ENCODE measurements around the gene NCOA7. TPM values are rescaled to one million over a fixed set of nuclear protein-coding genes. Genes with fewer than 3 reads are reported as not detected.

NCOA7 gene
- total and polyA plus RNA-seq, 2 of the 8 experiments (the other 6 are each of a cell fraction or from before 2014, with no cell fraction given): 2.6 to 10.7 TPM

GRCh38 chr6:125953502-125953875 lies 162.7 kb downstream of the NCOA7 start:
- no peak overlapping the region for H3K14ac ChIP-seq (ENCODE audit: insufficient read length)
- no peak overlapping the region for H3K56ac ChIP-seq (replicated peaks; ENCODE audit: insufficient read length, low read depth, low read length)
- H4K20me1 ChIP-seq (replicated peaks in 1 of 2; ENCODE audit: control insufficient read depth in 1 of 2, insufficient read depth in 2 of 2, low read length in 2 of 2): no peaks in the 10 kb centered on the region
- ChIA-PET CTCF (ENCODE audit: partially characterized antibody) (interaction anchor here (0.6 to 7.3 kb wide), 60 partner anchors 9 to 800 kb away, joined by 3 to 77 read pairs (median 5); partner anchors contain the start of genes NCOA7 and TPD52L1), POLR2A (ENCODE audit: partially characterized antibody) (interaction anchor here (0.9 to 1.3 kb wide), 3 partner anchors 33 to 172 kb away, joined by 3 read pairs; partner anchors contain the start of genes NCOA7 and TRMT11)
- H2BK15ac ChIP-seq (ENCODE audit: low read length): peak overlapping the region; percentile 53; the same call in 1 of the 2 replicates
- no peak overlapping the region for H3K9ac ChIP-seq (replicated peaks in 1 of 4; ENCODE audit: extremely low read depth in 1 of 4, low read depth in 3 of 4, low read length in 3 of 4)
- no peak overlapping the region for H3K27ac ChIP-seq (ENCODE audit: low read depth, low read length)
- no peak overlapping the region for H3K4ac ChIP-seq (replicated peaks; ENCODE audit: insufficient read length, low read depth, low read length)
- DNase-seq (ENCODE audit: low read depth in 1 of 2, low spot score in 2 of 2) (peak in 1 of 2 experiments; percentile 69), FAIRE-seq (no peak)
- H3K27me3 ChIP-seq (replicated peaks in 1 of 4; ENCODE audit: control insufficient read depth in 3 of 4, extremely low read depth in 1 of 4, insufficient read depth in 3 of 4, low read length in 3 of 4): no peaks in the 10 kb centered on the region
- WGBS, 2 experiments (ENCODE audit: extremely low coverage in 1 of 2, insufficient coverage in 1 of 2, insufficient read length in 1 of 2, insufficient replicate concordance in 2 of 2, low coverage in 1 of 2, low lambda C conversion rate in 2 of 2, missing lambda C conversion rate in 1 of 2): 23% methylated on average over 11 of the region's 11 CpGs; no CpG with 5 or more reads in 1 of the 2 experiments
- H4K5ac ChIP-seq (ENCODE audit: insufficient read length, low read depth, low read length): no peak overlapping the region
- H3K36me3 ChIP-seq (ENCODE audit: control insufficient read depth in 2 of 4, insufficient read depth in 4 of 4, low read length in 3 of 4): no peaks in the 10 kb centered on the region
- no peak overlapping the region for H3K18ac ChIP-seq (ENCODE audit: extremely low read depth, low read length)
- H3K4me3 ChIP-seq (ENCODE audit: extremely low read depth in 1 of 4, insufficient read depth in 2 of 4, low read depth in 3 of 4, low read length in 4 of 4): peak overlapping the region in 3 of 4 experiments; percentile 10 to 50 (median 17); a peak in 5 of 8 replicates
- H2BK12ac ChIP-seq (ENCODE audit: low read depth, low read length): no peak overlapping the region
- no peaks in the 10 kb centered on the region; the same call in 1 of the 2 replicates for H3K23me2 ChIP-seq (ENCODE audit: low read depth, low read length)
- peak overlapping the region; percentile 94 for H4K8ac ChIP-seq (ENCODE audit: extremely low read depth, insufficient read depth, low read length)
- no peaks in the 10 kb centered on the region for H3K9me3 ChIP-seq (ENCODE audit: insufficient read depth in 2 of 2, low read depth in 1 of 2, low read length in 1 of 2)
- H2BK5ac ChIP-seq (ENCODE audit: low read depth, low read length): no peak overlapping the region
- no peaks in the 10 kb centered on the region for H3K79me1 ChIP-seq (ENCODE audit: low read depth, low read length)
- H3K4me2 ChIP-seq (ENCODE audit: insufficient read depth in 1 of 2, low read depth in 2 of 2, low read length in 2 of 2): peak overlapping the region in 1 of 2 experiments; percentile 66; a peak in 2 of 4 replicates
- H2BK20ac ChIP-seq (ENCODE audit: low read length): no peak overlapping the region
- no peak overlapping the region for H4K91ac ChIP-seq (replicated peaks; ENCODE audit: insufficient read length, low read length)
- H3K79me2 ChIP-seq (ENCODE audit: control insufficient read depth in 1 of 2, insufficient read depth in 2 of 2, low read length in 2 of 2): peaks cover 0 to 9% of the 10 kb centered on the region in 2 experiments; a peak in 1 of 4 replicates
- H3K23ac ChIP-seq (ENCODE audit: insufficient read length): no peak overlapping the region
- no peak overlapping the region for H2AK5ac ChIP-seq (ENCODE audit: low read depth, low read length)
- peaks cover 0 to 9% (median 6%) of the 10 kb centered on the region in 4 experiments; a peak in 5 of 7 replicates for H3K4me1 ChIP-seq (replicated peaks in 1 of 4; ENCODE audit: control insufficient read depth in 3 of 4, insufficient read depth in 4 of 4, low read length in 3 of 4)
- no peak overlapping the region for H2BK120ac ChIP-seq (replicated peaks; ENCODE audit: low read depth, low read length)
- H2AFZ ChIP-seq (ENCODE audit: low read length): peak overlapping the region; percentile 99
- TF ChIP-seq CHD2 (IDR thresholded peaks at IDR 0.05; ENCODE audit: low read length) (no peak), SP2 (IDR thresholded peaks at IDR 0.05; ENCODE audit: low read length) (no peak), ASH2L (IDR thresholded peaks at IDR 0.05; ENCODE audit: low read length) (peak; percentile 21), YY1 (IDR thresholded peaks at IDR 0.05; ENCODE audit: low read depth, low read length) (no peak), CREB1 (IDR thresholded peaks at IDR 0.05) (0 out of 2 replicates have a peak, but pooled peaks have one; percentile 32), TCF12 (IDR thresholded peaks at IDR 0.05; ENCODE audit: low read depth, low read length) (peak; percentile 93), RAD21 (IDR thresholded peaks at IDR 0.05 in 1 of 2, conservative IDR thresholded peaks at IDR 0.05 in 1 of 2; ENCODE audit: low read depth in 2 of 2, low read length in 2 of 2) (peak; percentile 88 to 92), MAX (IDR thresholded peaks at IDR 0.05) (peak; percentile 79), SUZ12 (IDR thresholded peaks at IDR 0.05; ENCODE audit: low read length) (no peak), TEAD4 (IDR thresholded peaks at IDR 0.05; ENCODE audit: low read depth, low read length) (0 out of 2 replicates have a peak, but pooled peaks have one; percentile 28), SIN3A (conservative IDR thresholded peaks at IDR 0.05 in 1 of 2, IDR thresholded peaks at IDR 0.05 in 1 of 2; ENCODE audit: low read depth in 1 of 2, low read length in 2 of 2) (0 out of 4 replicates have a peak, but pooled peaks of 1 of the 2 experiments have one; percentile 21), NRF1 (IDR thresholded peaks at IDR 0.05; ENCODE audit: low read depth, low read length) (no peak), CBX5 (IDR thresholded peaks at IDR 0.05; ENCODE audit: low read depth, low read length) (no peak)
